ENCODE data around the gene PCDHB10. TPM values are rescaled to one million over a fixed set of nuclear protein-coding genes. Genes with fewer than 3 reads are reported as not detected.
"Not testable (repeated sequence)": the region's sequence is repeated elsewhere in the genome, so short reads cannot be mapped to it uniquely, and the experiment has no call there.

Gene PCDHB10
- total RNA-seq, 4 donors from 2014 or later: 0.19 to 1.5 (median 0.76) TPM

- intact Hi-C loops (cut with DNase I; ENCODE audit: low total_unique reads): no loop called here
- WGBS, 2 donors: 28 to 29% methylated on average over 15 of the region's 15 CpGs
- H3K4me3 ChIP-seq (ENCODE audit: low read depth, poor library complexity, severe bottlenecking): no peak within 1 kb of the TSS
- no peak for DNase-seq (ENCODE audit: low spot score in 2 of 2)
- TF ChIP-seq POLR2A (IDR thresholded peaks at IDR 0.05): no peak
- no peak for TF ChIP-seq CTCF (IDR thresholded peaks at IDR 0.05)
Measured at GRCh38 chr5:141223112-141223783, 31.1 kb downstream of the PCDHB10 start, which contains the start of gene PCDHB14. Gene PCDHB14 (plus strand): TSS chr5:141223343. CDS start chr5:141223506, 163 bp downstream.

GRCh38 chr5:141224844-141225243 lies 32.7 kb downstream of the PCDHB10 start:
- H3K4me3 ChIP-seq (ENCODE audit: low read depth, poor library complexity, severe bottlenecking); DNase-seq (ENCODE audit: low spot score in 2 of 2); intact Hi-C loops (cut with DNase I; ENCODE audit: low total_unique reads): not testable (repeated sequence)
- WGBS, 2 donors: 20 to 31% methylated on average over 15 to 19 of the region's 40 CpGs

- H3K4me3 ChIP-seq (ENCODE audit: low read depth, poor library complexity, severe bottlenecking); intact Hi-C loops (cut with DNase I; ENCODE audit: low total_unique reads); DNase-seq (ENCODE audit: low spot score in 2 of 2): not testable (repeated sequence)
- WGBS, 2 donors: 37 to 38% methylated on average over 20 to 30 of the region's 30 CpGs
Measured at GRCh38 chr5:141225421-141225820, 33.3 kb downstream of the PCDHB10 start.

DNA sequence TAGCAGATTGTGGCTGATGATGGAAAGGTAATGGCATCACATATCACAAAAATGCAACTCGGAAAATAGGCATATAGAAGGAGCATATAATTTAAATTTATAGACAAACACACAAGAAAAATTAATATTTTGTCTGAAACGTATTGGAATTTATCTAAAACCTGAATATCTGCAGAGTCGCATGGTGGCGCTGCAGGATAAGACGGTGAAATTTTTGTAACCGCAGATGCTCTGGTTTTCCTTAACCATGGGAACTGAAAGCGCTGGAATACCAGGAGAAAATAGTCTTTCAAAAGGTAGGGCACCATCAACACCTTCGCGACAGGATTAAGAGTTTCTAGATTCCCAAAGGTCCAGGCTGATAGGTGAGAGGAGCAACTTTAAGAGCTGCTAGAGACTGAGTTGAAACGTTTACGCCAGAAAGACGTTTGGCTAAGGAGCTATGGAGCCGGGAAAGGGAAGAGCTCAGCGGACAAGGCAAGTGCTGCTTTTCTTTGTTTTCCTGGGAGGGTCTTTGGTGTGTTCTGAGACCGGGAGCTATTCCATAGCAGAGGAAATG lies 42.0 kb downstream of the PCDHB10 start:
- 8 to 10% methylated on average over 15 of the region's 15 CpGs for WGBS, 2 donors
- no peak overlapping the region for H3K4me3 ChIP-seq (ENCODE audit: low read depth, poor library complexity, severe bottlenecking)

GRCh38 chr5:141235922-141236321 lies 43.8 kb downstream of the PCDHB10 start:
- 21 to 32% methylated on average over 23 to 37 of the region's 40 CpGs for WGBS, 2 donors
- intact Hi-C loops (cut with DNase I; ENCODE audit: low total_unique reads); DNase-seq (ENCODE audit: low spot score in 2 of 2): not testable (repeated sequence)

More for the DNA sequence above, 42.0 kb downstream of the PCDHB10 start:
- intact Hi-C loops (cut with DNase I; ENCODE audit: low total_unique reads): no loop called here
- TF ChIP-seq CTCF (IDR thresholded peaks at IDR 0.05): no peak
- no peak for TF ChIP-seq POLR2A (IDR thresholded peaks at IDR 0.05)
- no peak for DNase-seq (ENCODE audit: low spot score in 2 of 2)

DNA sequence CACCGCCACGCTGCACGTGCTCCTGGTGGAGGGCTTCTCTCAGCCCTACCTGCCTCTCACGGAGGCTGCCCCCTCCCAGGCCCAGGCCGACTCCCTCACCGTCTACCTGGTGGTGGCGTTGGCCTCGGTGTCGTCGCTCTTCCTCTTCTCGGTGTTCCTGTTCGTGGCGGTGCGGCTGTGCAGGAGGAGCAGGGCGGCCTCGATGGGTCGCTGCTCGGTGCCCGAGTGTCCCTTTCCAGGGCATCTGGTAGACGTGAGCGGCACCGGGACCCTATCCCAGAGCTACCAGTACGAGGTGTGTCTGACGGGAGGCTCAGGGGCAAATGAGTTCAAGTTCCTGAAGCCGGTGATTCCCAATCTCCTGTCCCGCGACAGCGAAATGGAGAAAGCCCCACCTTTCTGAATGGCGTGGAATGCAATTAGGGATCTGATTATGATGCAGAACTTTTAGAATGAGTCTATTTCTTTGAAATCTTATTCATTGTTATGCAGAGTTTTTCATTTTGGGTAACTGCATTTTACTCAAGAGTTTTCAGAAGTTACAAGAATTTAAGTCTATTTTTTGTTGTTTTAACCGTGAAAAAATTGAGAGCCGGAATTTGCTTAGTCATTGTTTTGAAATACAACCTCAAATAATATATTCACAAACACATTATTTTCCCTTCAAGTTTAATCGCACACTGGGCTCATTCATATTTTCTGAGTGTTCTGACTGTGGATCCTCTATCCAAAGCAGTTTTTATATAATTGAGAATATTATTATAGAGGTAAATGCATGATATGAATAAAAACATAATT lies 44.6 kb downstream of the PCDHB10 start:
- WGBS, 2 donors: 16 to 25% methylated on average over 22 to 32 of the region's 32 CpGs
- no peak overlapping the region for H3K4me3 ChIP-seq (ENCODE audit: low read depth, poor library complexity, severe bottlenecking)
- intact Hi-C loops (cut with DNase I; ENCODE audit: low total_unique reads): no loop called here
- DNase-seq (ENCODE audit: low spot score in 2 of 2): no peak
- TF ChIP-seq POLR2A (IDR thresholded peaks at IDR 0.05) (no peak), CTCF (IDR thresholded peaks at IDR 0.05) (no peak)

More at GRCh38 chr5:141235922-141236321, 43.8 kb downstream of the PCDHB10 start:
- H3K4me3 ChIP-seq (ENCODE audit: low read depth, poor library complexity, severe bottlenecking): not testable (repeated sequence)

- DNase-seq (ENCODE audit: low spot score in 2 of 2): no peak
- TF ChIP-seq POLR2A (IDR thresholded peaks at IDR 0.05) (no peak), CTCF (IDR thresholded peaks at IDR 0.05) (no peak)
- WGBS, 2 donors: 20 to 26% methylated on average over 19 to 36 of the region's 43 CpGs
- intact Hi-C loops (cut with DNase I; ENCODE audit: low total_unique reads): no loop called here
- H3K4me3 ChIP-seq (ENCODE audit: low read depth, poor library complexity, severe bottlenecking): no peak overlapping the region
Measured at GRCh38 chr5:141241496-141241895, 49.3 kb downstream of the PCDHB10 start.

Measured in lower leg skin (tissue), 4 donors.